HAP-1 (cell line): Measurements from ENCODE around the gene DIPK1A.
A peak's percentile ranks its signal among the peaks of the same experiment; 100 is the strongest.

Experiments used
- DNase-seq, 2 experiments: peaks; one replicate each; pipeline ENCODE4 v3.0.0-alpha.2; 2016 to 2020; ENCODE audit warnings: low spot score in 2 of 2
- H3K27me3 ChIP-seq: fragments of 250-450 bp; sonication (Bioruptor Pico); 2 replicates; pipeline ENCODE4 v1.5.1; 2020; ENCODE audit warnings: low read depth, mild to moderate bottlenecking, moderate library complexity
- H3K36me3 ChIP-seq: fragments of 250-450 bp; sonication (Bioruptor Pico); replicated peaks from 2 replicates; pipeline ENCODE4 v1.5.1; 2020; ENCODE audit warnings: mild to moderate bottlenecking
- H3K4me1 ChIP-seq: fragments of 250-450 bp; sonication (Bioruptor Pico); 2 replicates; pipeline ENCODE4 v1.5.1; 2020; ENCODE audit warnings: mild to moderate bottlenecking
- H3K4me3 ChIP-seq: fragments of 250-450 bp; sonication (Bioruptor Pico); 2 replicates; pipeline ENCODE4 v1.5.1; 2020; ENCODE audit warnings: mild to moderate bottlenecking, moderate library complexity
- H3K9me3 ChIP-seq: fragments of 250-450 bp; sonication (Bioruptor Pico); 2 replicates; pipeline ENCODE4 v1.5.1; 2020; ENCODE audit warnings: mild to moderate bottlenecking, moderate library complexity
- in situ Hi-C: fragments of 300-500 bp; cut with MboI; formaldehyde crosslinking; loops from 3 replicates; pipeline ENCODE4 v1.14.3; 2020; ENCODE audit warnings: low sequenced_read_pairs, inconsistent platforms, mixed read lengths

Gene DIPK1A

GRCh38 chr1:92808381-92808780, 152.9 kb downstream of the DIPK1A start:
- H3K9me3 ChIP-seq, result 0 out of 2 replicates have a peak, but pooled peaks cover 3% of the 10 kb centered on the region
- no peaks in the 10 kb centered on the region; the same call in 1 of the 2 replicates for H3K4me1 ChIP-seq
- H3K4me3 ChIP-seq, result no peak overlapping the region
- in situ Hi-C loops, result no loop called here
- H3K36me3 ChIP-seq, result no peaks in the 10 kb centered on the region
- no peak for DNase-seq
- H3K27me3 ChIP-seq, result no peaks in the 10 kb centered on the region

GRCh38 chr1:92805216-92805615, 156.0 kb downstream of the DIPK1A start:
- no peaks in the 10 kb centered on the region for H3K27me3 ChIP-seq
- no peak for DNase-seq
- H3K9me3 ChIP-seq, result 0 out of 2 replicates have a peak, but pooled peaks cover 3% of the 10 kb centered on the region
- H3K4me1 ChIP-seq, result no peaks in the 10 kb centered on the region
- H3K4me3 ChIP-seq, result no peak overlapping the region
- no peaks in the 10 kb centered on the region for H3K36me3 ChIP-seq
- in situ Hi-C loops, result no loop called here

GRCh38 chr1:92804721-92805201, 156.5 kb downstream of the DIPK1A start:
- in situ Hi-C loops, result no loop called here
- Histone ChIP-seq H3K4me1 (no peaks in the 10 kb centered on the region), H3K36me3 (no peaks in the 10 kb centered on the region), H3K9me3 (0 out of 2 replicates have a peak, but pooled peaks cover 3% of the 10 kb centered on the region), H3K27me3 (no peaks in the 10 kb centered on the region), H3K4me3 (no peak overlapping the region)
- peak; percentile 5 to 29 for DNase-seq

GRCh38 chr1:92803140-92803887, 157.9 kb downstream of the DIPK1A start:
- Histone ChIP-seq H3K4me3 (no peak overlapping the region), H3K36me3 (no peaks in the 10 kb centered on the region), H3K27me3 (no peaks in the 10 kb centered on the region), H3K4me1 (no peaks in the 10 kb centered on the region), H3K9me3 (0 out of 2 replicates have a peak, but pooled peaks cover 3% of the 10 kb centered on the region)
- DNase-seq, result no peak
- in situ Hi-C loops, result no loop called here

- no peak for DNase-seq
- H3K36me3 ChIP-seq, result no peaks in the 10 kb centered on the region
- H3K27me3 ChIP-seq, result no peaks in the 10 kb centered on the region
- in situ Hi-C loops, result no loop called here
- peaks cover 6% of the 10 kb centered on the region for H3K4me1 ChIP-seq
- H3K9me3 ChIP-seq, result no peaks in the 10 kb centered on the region
- no peak overlapping the region for H3K4me3 ChIP-seq
Measured at GRCh38 chr1:92797961-92798360, 163.3 kb downstream of the DIPK1A start.

- in situ Hi-C loops, result no loop called here
- no peak for DNase-seq
- peaks cover 13% of the 10 kb centered on the region for H3K4me1 ChIP-seq
- H3K36me3 ChIP-seq, result no peaks in the 10 kb centered on the region
- H3K4me3 ChIP-seq, result no peak overlapping the region
- no peaks in the 10 kb centered on the region for H3K9me3 ChIP-seq
- no peaks in the 10 kb centered on the region for H3K27me3 ChIP-seq
Measured at GRCh38 chr1:92797297-92797696, 164.0 kb downstream of the DIPK1A start.

GRCh38 chr1:92795166-92795565, 166.1 kb downstream of the DIPK1A start:
- Histone ChIP-seq H3K9me3 (no peaks in the 10 kb centered on the region), H3K4me3 (no peak overlapping the region), H3K36me3 (no peaks in the 10 kb centered on the region), H3K27me3 (no peaks in the 10 kb centered on the region), H3K4me1 (peaks cover 25% of the 10 kb centered on the region)
- in situ Hi-C loops, result no loop called here
- DNase-seq, result no peak

- in situ Hi-C loops, result no loop called here
- DNase-seq, result peak; percentile 35 to 77
- Histone ChIP-seq H3K9me3 (no peaks in the 10 kb centered on the region), H3K27me3 (no peaks in the 10 kb centered on the region), H3K4me1 (peaks cover 25% of the 10 kb centered on the region), H3K4me3 (no peak overlapping the region), H3K36me3 (no peaks in the 10 kb centered on the region)
Measured at GRCh38 chr1:92792340-92792782, 168.9 kb downstream of the DIPK1A start.
